ENCODE measurements around the gene FSIP1. TPM values are rescaled to one million over a fixed set of nuclear protein-coding genes. Genes with fewer than 3 reads are reported as not detected.

FSIP1 gene
- total RNA-seq, 2 donors from 2014 or later, result 0.14 to 0.21 TPM

DNA sequence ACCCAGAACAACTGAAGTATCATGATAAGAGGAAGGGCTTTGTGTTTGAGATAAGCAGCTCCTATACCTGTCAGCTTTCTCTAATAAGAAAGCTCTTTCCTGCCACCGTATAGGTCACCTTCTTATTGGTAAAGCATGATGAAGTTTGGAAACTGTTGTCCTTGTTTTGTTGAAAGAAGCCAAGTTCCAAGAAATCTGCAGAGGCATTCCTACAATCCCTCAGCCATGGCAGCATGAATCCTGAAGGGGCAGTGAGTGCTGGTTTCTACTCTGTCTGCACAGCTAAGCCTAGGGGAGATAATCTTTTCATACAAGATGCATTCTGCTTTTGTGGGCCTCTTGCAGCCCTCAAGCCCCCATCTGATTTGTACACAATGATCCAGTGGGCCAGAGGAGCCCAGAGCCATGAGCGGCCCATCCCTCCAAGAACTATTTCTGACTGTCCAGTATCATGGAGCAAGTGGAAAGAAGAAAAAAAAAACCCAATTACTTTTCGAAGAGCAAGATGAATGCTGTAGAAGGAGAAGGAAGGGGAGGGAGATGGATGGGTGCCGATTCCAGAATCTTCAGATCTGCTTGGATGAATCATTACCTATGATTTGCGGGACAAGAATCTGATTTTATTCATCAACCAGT lies 203.7 kb downstream of the FSIP1 start:
- Histone ChIP-seq H3K4me3 (peak overlapping the region; percentile 74), H3K9me3 (no peaks in the 10 kb centered on the region), H3K36me3 (no peaks in the 10 kb centered on the region), H3K27ac (peak overlapping the region in 1 of 2 donors; percentile 72), H3K4me1 (ENCODE audit: control insufficient read depth in 1 of 2, low read depth in 2 of 2) (peaks cover 0 to 24% of the 10 kb centered on the region in 2 donors), H3K27me3 (replicated peaks; ENCODE audit: insufficient read depth) (no peaks in the 10 kb centered on the region)
- ATAC-seq (ENCODE audit: insufficient number of reproducible peaks, low FRiP score, low read depth) (no peak), DNase-seq (ENCODE audit: low spot score) (no peak)
- TF ChIP-seq CTCF (IDR thresholded peaks at IDR 0.05), result no peak

DNA sequence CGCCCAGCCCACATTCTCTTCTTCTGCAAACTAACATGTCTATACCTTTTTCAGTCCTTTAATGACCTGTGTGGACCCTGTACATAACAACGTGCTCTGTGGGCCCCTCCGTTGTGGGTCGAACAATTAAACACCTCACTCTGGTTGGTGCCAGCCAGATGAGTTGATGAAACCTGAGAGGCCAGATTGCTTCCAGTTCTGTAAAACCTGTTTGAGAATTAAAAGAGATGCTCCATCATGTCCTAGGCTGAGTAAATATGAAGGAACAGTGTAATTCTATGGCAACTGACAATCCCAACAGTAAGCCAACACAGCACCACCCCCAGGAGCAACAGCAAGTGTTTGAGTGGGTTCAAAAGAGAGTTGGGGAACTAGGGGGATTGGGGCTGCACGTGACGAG lies 207.5 kb downstream of the FSIP1 start:
- H3K27ac ChIP-seq, result no peak overlapping the region
- no peaks in the 10 kb centered on the region for H3K36me3 ChIP-seq
- H3K4me3 ChIP-seq, result no peak overlapping the region
- H3K9me3 ChIP-seq, result no peaks in the 10 kb centered on the region
- no peak for TF ChIP-seq CTCF (IDR thresholded peaks at IDR 0.05)
- DNase-seq (ENCODE audit: low spot score) (no peak), ATAC-seq (ENCODE audit: insufficient number of reproducible peaks, low FRiP score, low read depth) (no peak)
- no peaks in the 10 kb centered on the region for H3K27me3 ChIP-seq (replicated peaks; ENCODE audit: insufficient read depth)
- peaks cover 0 to 13% of the 10 kb centered on the region in 2 donors for H3K4me1 ChIP-seq (ENCODE audit: control insufficient read depth in 1 of 2, low read depth in 2 of 2)

- no peak for TF ChIP-seq CTCF (IDR thresholded peaks at IDR 0.05)
- Histone ChIP-seq H3K4me1 (ENCODE audit: control insufficient read depth in 1 of 2, low read depth in 2 of 2) (peaks cover 0 to 6% of the 10 kb centered on the region in 2 donors), H3K36me3 (no peaks in the 10 kb centered on the region), H3K4me3 (no peak overlapping the region), H3K27ac (no peak overlapping the region), H3K27me3 (replicated peaks; ENCODE audit: insufficient read depth) (no peaks in the 10 kb centered on the region), H3K9me3 (no peaks in the 10 kb centered on the region)
- DNase-seq (ENCODE audit: low spot score), result no peak
- ATAC-seq (ENCODE audit: insufficient number of reproducible peaks, low FRiP score, low read depth), result no peak
Observed at GRCh38 chr15:39574427-39574826, 208.2 kb downstream of the FSIP1 start.

- no peak overlapping the region for H3K4me3 ChIP-seq
- TF ChIP-seq CTCF (IDR thresholded peaks at IDR 0.05), result no peak
- ATAC-seq (ENCODE audit: insufficient number of reproducible peaks, low FRiP score, low read depth), result no peak
- H3K9me3 ChIP-seq, result no peaks in the 10 kb centered on the region
- no peaks in the 10 kb centered on the region for H3K27me3 ChIP-seq (replicated peaks; ENCODE audit: insufficient read depth)
- no peaks in the 10 kb centered on the region for H3K4me1 ChIP-seq (ENCODE audit: control insufficient read depth in 1 of 2, low read depth in 2 of 2)
- no peaks in the 10 kb centered on the region for H3K36me3 ChIP-seq
- no peak for DNase-seq (ENCODE audit: low spot score)
- no peak overlapping the region for H3K27ac ChIP-seq
Observed at GRCh38 chr15:39573844-39574243, 208.8 kb downstream of the FSIP1 start.

DNA sequence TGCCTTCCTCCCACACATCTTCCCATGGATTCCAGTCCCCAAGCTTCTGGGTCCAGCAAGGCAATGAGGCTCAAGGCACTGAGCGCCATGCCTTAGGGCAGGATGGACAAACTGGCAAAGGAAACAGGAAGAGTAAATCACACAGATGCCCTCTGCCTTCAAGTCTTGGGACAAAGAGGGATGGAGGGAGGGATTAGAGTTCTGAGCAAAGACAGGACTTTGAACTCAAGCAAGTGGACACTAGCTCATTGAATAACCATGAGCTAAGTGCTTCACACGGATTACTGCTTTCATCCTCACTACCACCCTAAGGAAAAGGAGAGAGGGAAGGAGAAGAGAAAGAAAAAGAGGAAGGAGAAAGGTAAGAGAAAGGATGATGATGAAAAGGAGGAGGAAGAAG lies 209.4 kb downstream of the FSIP1 start:
- Histone ChIP-seq H3K4me1 (ENCODE audit: control insufficient read depth in 1 of 2, low read depth in 2 of 2) (no peaks in the 10 kb centered on the region), H3K27me3 (replicated peaks; ENCODE audit: insufficient read depth) (no peaks in the 10 kb centered on the region), H3K9me3 (no peaks in the 10 kb centered on the region), H3K4me3 (no peak overlapping the region), H3K27ac (no peak overlapping the region), H3K36me3 (no peaks in the 10 kb centered on the region)
- TF ChIP-seq CTCF (IDR thresholded peaks at IDR 0.05), result no peak
- no peak for DNase-seq (ENCODE audit: low spot score)
- no peak for ATAC-seq (ENCODE audit: insufficient number of reproducible peaks, low FRiP score, low read depth)
